Measurements from ENCODE around the gene PKD2. TPM values are rescaled to one million over a fixed set of nuclear protein-coding genes. Genes with fewer than 3 reads are reported as not detected.

PKD2 gene
- total RNA-seq, 4 donors from 2014 or later, result 10.8 to 36.7 (median 18.2) TPM

GRCh38 chr4:88078579-88078978, 71.1 kb downstream of the PKD2 start:
- Histone ChIP-seq H3K4me1 (peaks cover 9% of the 10 kb centered on the region), H3K27me3 (no peaks in the 10 kb centered on the region), H3K9me3 (no peaks in the 10 kb centered on the region), H3K4me3 (no peak overlapping the region), H3K27ac (no peak overlapping the region), H3K36me3 (peaks cover 29% of the 10 kb centered on the region)
- no peak for TF ChIP-seq EP300 (IDR thresholded peaks at IDR 0.05)
- no peak for TF ChIP-seq POLR2AphosphoS5 (IDR thresholded peaks at IDR 0.05)
- TF ChIP-seq CTCF (IDR thresholded peaks at IDR 0.05), result no peak
- no peak for TF ChIP-seq POLR2A (IDR thresholded peaks at IDR 0.05)
- no peak for DNase-seq (ENCODE audit: low spot score in 2 of 2)
- 75% methylated on average over 2 of the region's 2 CpGs for WGBS

DNA sequence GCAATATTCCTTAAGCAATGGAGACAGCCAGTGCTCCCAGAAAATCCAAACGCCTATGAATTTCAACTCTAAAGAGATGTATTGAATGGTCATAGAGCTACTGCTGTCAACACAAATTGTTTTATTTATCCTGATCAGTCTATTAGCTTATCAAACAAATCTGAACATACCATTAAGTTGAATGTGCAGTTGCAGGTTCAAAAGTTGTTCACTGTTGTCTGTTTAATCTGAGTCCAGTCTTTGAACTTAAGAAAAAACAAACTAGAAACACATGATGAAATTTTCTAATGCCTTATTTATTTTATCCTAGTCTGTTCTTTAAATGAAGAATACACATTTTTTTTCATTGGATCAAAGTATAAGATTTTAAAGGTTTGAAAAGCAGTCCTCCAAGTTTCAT, 73.2 kb downstream of the PKD2 start:
- Histone ChIP-seq H3K27ac (no peak overlapping the region), H3K27me3 (no peaks in the 10 kb centered on the region), H3K4me1 (peaks cover 9% of the 10 kb centered on the region), H3K4me3 (no peak overlapping the region), H3K9me3 (no peaks in the 10 kb centered on the region), H3K36me3 (peaks cover 12% of the 10 kb centered on the region)
- WGBS, result 90% methylated on average over 1 of the region's 1 CpG
- no peak for DNase-seq (ENCODE audit: low spot score in 2 of 2)
- TF ChIP-seq CTCF (IDR thresholded peaks at IDR 0.05) (no peak), EP300 (IDR thresholded peaks at IDR 0.05) (no peak), POLR2A (IDR thresholded peaks at IDR 0.05) (no peak), POLR2AphosphoS5 (IDR thresholded peaks at IDR 0.05) (no peak)

- DNase-seq (ENCODE audit: low spot score in 2 of 2), result no peak
- no peaks in the 10 kb centered on the region for H3K9me3 ChIP-seq
- no peak overlapping the region for H3K27ac ChIP-seq
- H3K4me1 ChIP-seq, result no peaks in the 10 kb centered on the region
- WGBS, result 94% methylated on average over 1 of the region's 1 CpG
- no peaks in the 10 kb centered on the region for H3K27me3 ChIP-seq
- no peak for TF ChIP-seq POLR2AphosphoS5 (IDR thresholded peaks at IDR 0.05)
- TF ChIP-seq CTCF (IDR thresholded peaks at IDR 0.05), result no peak
- TF ChIP-seq POLR2A (IDR thresholded peaks at IDR 0.05), result no peak
- TF ChIP-seq EP300 (IDR thresholded peaks at IDR 0.05), result no peak
- no peaks in the 10 kb centered on the region for H3K36me3 ChIP-seq
- no peak overlapping the region for H3K4me3 ChIP-seq
Measured at GRCh38 chr4:88087004-88087403, 79.6 kb downstream of the PKD2 start.

GRCh38 chr4:88090898-88091297, 83.5 kb downstream of the PKD2 start:
- Histone ChIP-seq H3K27me3 (no peaks in the 10 kb centered on the region), H3K9me3 (no peaks in the 10 kb centered on the region), H3K4me1 (no peaks in the 10 kb centered on the region), H3K4me3 (no peak overlapping the region), H3K27ac (no peak overlapping the region), H3K36me3 (no peaks in the 10 kb centered on the region)
- no peak for TF ChIP-seq CTCF (IDR thresholded peaks at IDR 0.05)
- no peak for TF ChIP-seq POLR2A (IDR thresholded peaks at IDR 0.05)
- TF ChIP-seq POLR2AphosphoS5 (IDR thresholded peaks at IDR 0.05), result no peak
- no peak for TF ChIP-seq EP300 (IDR thresholded peaks at IDR 0.05)
- DNase-seq (ENCODE audit: low spot score in 2 of 2), result no peak

GRCh38 chr4:88091378-88091777, 83.9 kb downstream of the PKD2 start:
- Histone ChIP-seq H3K27me3 (no peaks in the 10 kb centered on the region), H3K4me1 (no peaks in the 10 kb centered on the region), H3K4me3 (no peak overlapping the region), H3K36me3 (no peaks in the 10 kb centered on the region), H3K27ac (no peak overlapping the region), H3K9me3 (no peaks in the 10 kb centered on the region)
- DNase-seq (ENCODE audit: low spot score in 2 of 2), result no peak
- TF ChIP-seq CTCF (IDR thresholded peaks at IDR 0.05), result no peak
- TF ChIP-seq POLR2AphosphoS5 (IDR thresholded peaks at IDR 0.05), result no peak
- no peak for TF ChIP-seq POLR2A (IDR thresholded peaks at IDR 0.05)
- no peak for TF ChIP-seq EP300 (IDR thresholded peaks at IDR 0.05)
- 91% methylated on average over 3 of the region's 3 CpGs for WGBS
